Esophagus mucosa (tissue), 1 donor: ENCODE data around the gene EXT2. TPM values are rescaled to one million over a fixed set of nuclear protein-coding genes. Genes with fewer than 3 reads are reported as not detected.

Experiments used
- ATAC-seq: fragments of 200-7000 bp; cut with Tn5 transposase; one replicate; pipeline ENCODE4 v1.9.1; 2020
- total RNA-seq: library from RNA; stranded (reverse); gene quantifications from one replicate; pipeline ENCODE4 v1.2.4, GENCODE V29; 2023
- donor health status: DM: yes; HTN: yes; CAD: no.

The EXT2 gene
- total RNA-seq, 1 donor from 2014 or later = 28.8 TPM

DNA sequence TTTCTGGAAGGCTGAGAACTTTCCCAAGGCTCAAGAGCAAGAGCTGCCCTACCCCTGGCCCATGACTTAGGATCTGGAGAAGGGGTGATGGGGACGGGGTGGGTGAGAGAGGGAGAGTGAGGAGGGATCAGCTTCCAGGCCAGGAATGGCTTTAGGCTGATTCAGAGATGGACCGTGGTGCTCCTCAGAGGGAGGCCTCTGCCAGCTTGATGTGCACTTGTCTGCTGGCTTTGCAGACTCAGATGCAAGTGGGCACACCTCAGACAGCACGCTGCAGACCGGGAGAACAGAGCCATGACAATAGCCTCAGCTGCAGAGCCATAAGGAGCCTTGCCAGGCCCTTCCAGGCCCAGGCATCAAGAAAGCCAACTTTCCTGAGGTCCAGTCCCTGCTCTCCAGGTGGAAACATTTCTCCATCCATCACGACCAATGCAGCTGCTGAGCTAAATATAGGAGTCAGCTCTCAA lies 173.2 kb downstream of the EXT2 start:
- ATAC-seq = no peak

DNA sequence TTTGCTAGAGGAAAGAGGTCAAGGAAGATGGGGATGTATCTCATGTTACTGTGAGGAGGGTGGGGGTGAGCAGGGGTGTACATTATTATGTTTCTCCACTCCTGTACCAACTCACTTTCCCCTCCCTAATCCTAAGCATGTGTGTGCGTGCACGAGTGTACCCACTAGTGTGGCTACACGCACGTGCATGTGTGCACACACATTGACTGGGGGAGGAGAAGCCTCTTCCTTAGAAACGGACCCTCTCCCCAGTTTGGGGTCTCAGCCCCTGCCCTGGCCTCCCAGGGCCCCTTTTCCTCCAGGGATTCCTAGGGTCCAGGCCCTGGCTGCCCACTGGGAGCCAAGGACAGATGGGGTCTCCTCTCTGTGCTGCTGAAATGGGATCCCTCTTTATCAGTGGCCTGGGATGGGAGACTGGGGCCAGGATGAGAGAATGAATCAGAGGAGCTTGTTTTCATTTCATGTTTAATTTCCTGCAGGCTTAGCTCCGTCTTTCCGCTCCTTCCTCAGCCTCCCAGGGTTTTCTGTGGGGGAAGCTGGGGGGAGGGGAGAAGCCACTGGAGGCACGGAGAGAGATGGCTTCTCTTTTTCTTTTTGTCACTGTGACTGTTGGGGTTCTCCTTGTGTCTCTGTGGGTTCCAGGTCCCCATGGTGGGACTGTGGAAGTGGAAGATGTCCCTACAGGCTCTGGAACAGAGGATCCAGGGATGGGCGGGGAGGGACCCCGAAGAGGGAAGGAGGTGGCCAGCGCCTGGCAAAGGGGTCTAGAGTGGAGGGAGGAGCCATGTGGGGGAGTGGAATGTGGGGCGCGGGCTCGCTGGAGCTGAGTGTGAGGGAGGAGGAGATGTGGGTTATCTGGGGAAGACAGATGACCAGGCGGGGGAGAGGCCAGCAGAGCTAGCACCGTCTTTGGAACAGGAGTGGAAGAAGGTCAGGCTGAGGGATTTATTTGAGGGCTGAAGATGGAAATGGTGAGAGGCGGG lies 174.2 kb downstream of the EXT2 start:
- ATAC-seq = no peak

DNA sequence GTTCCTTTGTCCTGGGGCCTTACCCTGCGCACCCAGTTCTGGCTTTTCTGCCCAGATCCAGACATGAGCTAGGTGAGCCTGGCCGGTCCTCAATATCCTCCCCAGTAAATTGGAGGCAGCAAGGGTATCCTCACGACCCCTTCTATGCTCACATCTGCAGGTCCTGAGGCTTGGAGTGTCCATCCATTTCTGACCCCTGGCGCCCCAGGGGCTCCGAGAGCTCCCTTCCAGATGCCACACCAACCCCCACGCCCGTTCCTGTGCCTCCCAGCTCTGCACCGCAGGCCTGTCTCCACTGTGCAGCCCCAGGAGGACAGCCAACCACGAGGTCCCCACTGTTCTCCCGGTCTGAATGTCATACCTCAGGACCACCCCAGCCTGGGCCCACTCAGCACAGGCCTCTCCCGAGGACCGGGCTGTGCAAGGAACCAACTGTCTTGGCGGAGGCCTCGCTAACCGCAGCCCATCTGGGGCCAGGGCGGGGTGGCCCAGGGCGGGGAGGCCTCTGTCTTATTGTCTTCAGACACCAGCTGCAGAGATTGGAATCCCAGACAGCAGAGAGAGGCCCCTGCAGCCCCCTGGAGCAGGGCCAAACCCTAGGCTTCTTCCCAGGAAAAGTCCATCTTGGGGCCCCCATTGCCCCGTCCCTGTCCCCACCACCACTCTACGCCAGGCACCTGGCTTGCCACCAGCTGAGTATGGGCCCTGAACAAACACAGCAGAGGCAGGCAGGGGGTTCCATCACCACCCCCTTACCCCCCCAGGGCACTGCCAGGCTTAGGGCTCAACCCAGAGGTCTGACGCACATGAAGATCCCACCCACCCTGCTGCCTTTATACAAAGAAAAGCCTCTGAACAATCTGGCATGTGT lies 175.2 kb downstream of the EXT2 start:
- peak; percentile 9 for ATAC-seq

DNA sequence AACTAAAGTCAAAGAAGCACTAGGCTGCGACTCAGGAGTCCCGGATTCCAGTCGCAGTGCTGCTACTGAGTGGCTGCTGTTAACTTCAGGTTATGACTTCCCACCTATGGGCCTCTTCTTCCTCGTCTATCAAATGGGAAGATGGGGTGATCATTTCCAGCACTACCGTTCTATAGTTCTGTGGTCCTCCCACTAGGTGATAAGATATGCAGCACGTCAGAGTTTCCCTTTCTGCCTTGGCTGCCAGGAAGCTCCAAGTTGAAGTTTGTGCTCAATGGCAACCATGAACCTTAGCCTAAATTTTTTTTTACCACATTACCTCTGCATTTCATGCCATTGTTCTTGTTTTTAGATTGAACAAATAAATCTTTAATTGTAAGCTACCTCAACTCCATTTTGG lies 175.8 kb downstream of the EXT2 start:
- no peak for ATAC-seq

DNA sequence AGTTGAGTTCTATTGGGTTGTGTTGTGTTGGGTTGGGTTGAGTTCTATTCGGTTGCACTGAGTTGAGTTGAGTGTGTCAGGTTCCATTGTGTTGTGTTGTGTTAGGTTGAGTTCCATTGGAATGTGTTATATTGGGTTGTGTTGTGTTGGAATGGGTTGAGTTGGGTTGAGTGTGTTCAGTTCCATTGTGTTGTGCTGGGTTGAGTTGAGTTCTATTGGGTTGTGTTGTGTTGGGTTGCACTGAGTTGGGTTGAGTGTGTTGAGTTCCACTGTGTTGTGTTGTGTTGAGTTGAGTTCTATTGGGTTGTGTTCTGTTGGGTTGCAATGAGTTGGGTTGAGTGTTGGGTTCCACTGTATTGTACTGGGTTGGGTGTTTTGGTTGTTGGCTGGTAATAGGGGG lies 178.9 kb downstream of the EXT2 start:
- no peak for ATAC-seq

DNA sequence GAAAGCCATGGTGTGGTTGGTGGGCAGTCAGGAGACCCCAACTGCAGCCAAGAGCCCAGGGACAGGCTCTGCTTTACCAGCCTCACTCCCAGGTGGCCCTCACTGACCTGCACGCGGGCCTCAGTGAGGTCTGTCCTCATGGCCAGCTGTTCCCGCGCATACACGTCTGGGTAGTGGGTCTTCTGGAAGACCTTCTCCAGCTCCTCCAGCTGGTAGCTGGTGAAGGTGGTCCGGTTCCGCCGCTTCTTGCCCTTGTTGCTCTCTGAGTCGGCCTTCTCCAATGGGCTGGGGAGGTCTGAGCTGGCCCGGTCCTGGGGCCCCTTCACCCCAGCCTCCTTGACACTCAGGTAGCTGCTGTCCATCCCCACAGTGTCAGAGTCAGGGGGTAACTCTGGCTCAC lies 179.8 kb downstream of the EXT2 start:
- ATAC-seq = no peak

DNA sequence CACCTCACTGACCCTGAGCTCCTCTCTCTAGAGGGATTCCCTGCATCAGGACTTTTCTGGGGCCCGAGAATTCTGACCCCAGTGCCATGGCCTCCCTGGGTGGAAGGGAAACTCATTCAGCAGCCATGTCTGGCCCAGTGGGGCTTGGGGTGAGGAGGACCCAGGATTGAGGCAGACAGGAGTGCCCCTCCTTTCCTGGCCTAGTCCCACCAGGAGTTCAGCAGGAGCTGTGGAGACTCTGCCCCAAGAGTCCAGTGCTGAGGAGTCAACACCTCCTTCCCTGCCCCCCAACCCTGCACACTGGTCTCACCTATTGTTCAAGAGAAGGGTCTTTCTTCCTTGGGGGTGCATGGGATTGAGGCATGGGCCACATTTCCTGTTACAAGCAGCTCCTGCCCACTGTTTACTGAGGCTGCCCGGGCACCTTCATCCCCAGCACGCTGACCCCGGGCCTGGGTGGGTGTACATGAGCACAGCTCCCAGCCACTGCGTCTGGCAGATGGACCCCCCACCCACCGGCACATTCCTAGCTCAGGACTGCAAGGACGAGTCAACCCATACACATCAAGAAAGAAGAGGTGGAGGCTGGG lies 180.6 kb downstream of the EXT2 start:
- ATAC-seq = no peak

DNA sequence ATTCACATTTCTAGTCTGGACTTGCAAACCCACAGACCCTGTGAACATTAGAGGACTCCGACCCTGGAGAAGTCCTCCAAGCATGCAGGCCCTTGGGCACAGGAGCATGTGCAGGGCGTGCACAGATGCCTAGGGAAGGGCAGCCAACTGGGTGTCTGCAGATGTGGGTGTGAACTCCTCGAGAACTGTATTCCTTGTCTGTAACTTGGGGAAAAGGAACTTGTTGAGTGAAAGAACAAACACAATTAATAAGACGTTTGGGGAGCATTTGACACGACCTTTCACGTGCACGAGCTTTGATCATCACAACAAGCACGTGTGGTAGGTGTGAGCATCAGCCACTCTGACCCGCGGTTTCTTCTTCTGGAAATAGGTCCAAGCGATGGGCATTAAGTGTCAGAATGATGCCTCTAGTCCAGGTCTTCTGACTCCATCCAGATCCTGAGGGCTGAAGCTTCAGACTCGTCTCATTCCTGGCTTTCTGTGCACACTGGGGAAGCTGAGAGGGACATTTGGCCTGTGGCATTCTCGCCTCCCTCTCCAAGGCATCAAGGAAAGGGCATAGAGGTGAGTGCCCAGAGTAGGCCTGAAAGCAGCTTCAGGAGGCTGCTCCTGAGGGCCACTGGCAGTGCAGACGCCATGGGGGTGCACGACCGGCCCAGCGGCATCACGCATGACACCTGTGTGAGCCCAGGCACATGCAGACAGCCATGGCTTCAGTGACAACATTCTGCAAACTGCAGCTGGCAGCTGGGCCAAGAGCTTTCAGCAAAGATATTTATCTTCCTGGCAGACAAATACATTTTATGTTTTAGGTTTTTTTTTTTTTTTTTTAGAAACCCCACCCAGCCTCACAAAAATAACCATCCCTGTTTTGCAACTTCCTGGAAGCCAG lies 182.0 kb downstream of the EXT2 start:
- no peak for ATAC-seq

DNA sequence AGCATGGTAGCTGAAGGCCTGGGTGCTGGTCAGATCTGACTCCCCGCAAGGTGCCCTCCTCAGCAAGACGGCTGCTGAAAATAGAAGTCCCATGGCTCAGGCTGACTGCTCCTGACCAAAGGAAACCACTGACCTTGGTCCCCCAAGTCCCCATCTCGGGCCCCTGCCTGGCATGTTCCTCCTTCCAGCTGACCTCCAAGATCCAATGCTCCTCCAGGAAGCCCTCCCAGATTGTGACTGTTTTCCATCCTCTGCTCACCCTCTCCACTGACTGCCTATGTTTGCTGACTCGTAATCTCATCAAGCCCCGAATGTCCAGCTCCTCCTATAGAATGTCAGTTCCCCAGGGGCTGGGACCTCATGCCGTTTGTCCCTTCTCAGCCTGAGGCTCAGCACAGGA lies 184.0 kb downstream of the EXT2 start:
- no peak for ATAC-seq

DNA sequence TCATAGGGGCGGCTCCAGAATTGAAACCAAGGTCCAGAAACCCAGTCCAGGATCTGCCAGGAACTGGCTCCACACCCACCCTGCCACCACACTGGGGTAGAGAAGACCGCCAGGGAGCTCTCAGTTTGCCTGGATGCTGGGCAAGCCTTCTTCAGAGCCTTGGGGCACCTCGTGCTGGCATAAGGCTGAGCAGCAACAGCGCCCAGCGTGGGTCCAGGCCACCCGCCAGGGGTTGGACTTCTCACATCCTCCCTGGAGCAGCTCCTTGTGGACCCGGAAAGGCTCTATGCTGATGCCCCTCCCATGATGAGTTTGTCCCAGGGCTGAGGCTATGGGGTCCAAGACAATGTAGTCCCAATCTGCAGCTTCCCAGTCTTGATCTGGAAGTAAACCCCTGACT lies 184.8 kb downstream of the EXT2 start:
- no peak for ATAC-seq

DNA sequence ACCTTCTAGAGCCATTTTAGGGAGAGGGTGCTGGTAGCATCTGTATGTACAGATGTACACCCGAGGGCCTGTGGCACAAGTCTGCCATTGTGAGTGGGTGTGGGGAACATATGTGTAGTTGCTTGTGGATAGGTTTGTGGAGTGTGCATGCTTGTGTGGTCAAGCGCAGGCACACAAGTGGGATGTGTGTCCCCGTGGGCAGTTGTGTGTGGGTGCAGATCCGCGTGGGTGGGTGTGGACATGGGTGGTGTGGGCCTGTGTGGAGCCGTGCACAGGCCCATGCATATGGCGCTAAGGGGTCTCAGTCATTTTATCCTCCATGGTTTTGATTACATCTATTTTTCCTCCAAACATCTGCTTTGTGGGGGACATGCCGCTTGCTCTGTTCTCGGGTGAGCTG lies 185.7 kb downstream of the EXT2 start:
- no peak for ATAC-seq

DNA sequence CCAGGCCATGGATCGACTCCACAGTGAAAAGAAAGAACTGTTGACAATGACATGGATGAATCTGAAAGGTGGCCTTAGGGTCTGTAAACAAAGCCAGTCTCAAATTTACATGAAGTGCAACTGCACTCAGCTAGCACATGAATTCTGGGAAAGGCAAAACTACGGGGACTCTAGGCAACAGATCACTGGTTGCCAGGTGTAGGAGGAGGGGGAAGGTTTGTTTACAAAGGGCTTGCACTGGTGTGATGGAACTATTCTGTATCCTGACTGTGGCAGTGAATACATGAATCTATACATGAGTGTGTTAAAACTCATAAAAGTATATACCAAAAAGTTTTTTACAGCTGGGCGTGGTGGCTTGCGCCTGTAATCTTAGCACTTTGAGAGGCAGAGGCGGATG lies 187.1 kb downstream of the EXT2 start:
- no peak for ATAC-seq

DNA sequence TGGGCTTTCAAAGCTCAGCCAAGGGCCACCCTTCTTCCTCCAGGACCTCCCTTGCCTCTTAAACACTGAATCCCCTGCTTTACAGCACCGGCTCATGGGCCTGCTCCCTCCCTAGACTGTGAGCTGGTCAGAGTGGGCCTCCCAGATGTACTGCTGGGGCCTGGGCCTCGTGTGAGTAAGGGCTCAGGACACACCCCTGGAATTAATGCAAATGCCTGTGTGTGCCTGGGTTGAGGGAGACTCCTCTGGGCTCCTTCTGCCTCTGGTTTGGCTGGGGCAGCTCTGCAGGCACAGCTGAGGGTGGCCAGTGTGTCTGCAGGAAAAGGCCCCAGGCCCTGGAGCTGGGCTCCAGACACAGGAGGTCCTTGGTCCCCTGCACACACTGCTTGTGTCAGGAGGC lies 190.3 kb downstream of the EXT2 start:
- no peak for ATAC-seq

DNA sequence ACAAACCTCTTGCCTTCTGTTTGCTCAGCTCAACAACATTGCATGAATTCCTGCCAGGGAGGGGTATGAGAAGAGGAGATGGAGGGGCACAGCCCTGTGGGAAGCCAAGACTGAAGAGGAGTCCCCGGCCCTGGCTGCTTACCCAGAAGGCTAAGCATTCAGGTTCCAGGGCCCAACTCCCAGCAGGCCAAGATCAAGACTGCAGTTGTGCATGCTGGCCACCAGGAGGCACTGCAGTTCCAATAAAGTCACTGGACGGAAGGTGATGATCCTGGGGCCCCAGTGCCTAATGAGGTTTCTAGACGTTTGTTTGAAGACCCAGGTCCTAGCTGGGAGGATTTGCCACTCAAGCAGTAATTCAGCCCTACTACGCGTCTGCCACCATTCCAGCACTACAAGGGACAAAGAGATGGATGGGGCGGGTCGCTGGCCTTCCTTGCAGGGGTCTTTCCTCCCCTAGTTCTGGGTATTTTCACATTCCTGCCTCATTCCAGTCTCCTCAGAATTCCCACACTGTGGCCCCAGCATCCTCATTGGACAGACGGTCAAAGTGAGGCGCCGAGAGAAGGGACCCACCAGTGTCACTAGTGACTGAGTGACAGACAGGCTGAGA lies 190.9 kb downstream of the EXT2 start:
- ATAC-seq = peak; percentile 74

DNA sequence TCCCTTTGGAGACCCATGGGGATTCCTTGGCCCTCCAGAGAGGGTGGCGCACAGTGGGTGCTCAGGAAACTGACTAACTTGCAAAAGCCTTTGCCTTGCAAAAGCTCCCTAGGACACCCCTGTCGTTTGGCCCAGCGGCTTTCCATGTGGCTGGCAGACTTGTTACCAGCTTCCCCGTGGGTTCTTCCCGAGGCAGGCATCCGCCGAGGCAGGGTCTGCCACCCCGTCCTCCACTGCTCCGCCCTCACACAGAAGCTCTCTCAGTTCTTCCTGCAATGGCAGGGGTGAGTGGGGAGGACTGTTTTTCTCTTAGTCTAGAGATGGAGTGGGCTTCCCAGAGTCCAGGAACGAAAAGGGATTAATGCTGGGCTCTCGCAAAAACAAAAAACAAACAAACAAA lies 191.4 kb downstream of the EXT2 start:
- no peak for ATAC-seq

DNA sequence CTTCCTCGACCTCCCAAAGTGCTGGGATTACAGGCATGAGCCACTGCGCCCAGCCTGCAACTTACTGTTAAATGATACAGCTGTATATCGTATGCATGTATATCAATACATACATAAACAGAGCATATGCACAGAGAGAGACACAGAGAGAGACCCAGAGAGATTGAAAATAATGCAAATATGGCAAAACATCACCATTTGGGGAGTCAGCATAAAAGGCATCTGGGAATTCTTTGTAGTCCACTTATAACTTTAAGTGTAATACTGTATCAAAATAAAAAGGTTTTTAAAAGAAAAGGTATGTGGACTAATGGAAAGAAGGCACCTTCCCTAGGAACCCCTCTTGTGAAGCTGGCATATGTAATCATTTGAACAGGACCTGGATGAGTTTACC lies 192.7 kb downstream of the EXT2 start:
- no peak for ATAC-seq

DNA sequence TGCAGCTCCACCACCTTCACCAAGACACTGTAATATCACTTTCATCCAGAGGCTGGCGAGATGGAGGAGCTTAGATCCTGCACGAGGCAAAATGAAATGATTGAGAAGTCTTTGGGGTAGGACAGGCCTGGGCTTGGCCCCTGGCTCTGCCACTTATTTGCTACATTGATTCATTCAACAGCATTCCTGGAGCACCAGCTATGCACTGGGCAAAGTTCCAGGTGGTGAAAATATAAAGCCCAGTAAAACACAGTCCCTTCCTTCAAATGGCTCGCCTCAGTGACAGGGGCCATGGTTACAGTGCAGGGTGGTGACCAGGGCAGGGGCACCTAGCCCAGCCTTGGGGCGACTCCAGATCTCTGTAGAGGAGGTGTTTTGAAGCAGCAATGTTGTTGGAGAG lies 194.7 kb downstream of the EXT2 start:
- ATAC-seq = peak; percentile 62
